Urothelium cell line (cell line): ENCODE results near the gene MYRFL.
A peak's percentile ranks its signal among the peaks of the same experiment; 100 is the strongest.

Source experiments
- DNase-seq: peaks from one replicate; pipeline ENCODE4 v3.0.0; 2011; ENCODE audit warnings: low spot score, mixed read lengths
- FAIRE-seq: peaks from 2 replicates; lab custom pipeline; 2011; peaks lifted over from hg19 to GRCh38; lab: Jason Lieb, UNC

The MYRFL gene

GRCh38 chr12:69929125-69929524, 104.1 kb downstream of the MYRFL start:
- peak; percentile 45 for DNase-seq
- FAIRE-seq = no peak

- DNase-seq (no peak), FAIRE-seq (no peak)
Measured at GRCh38 chr12:69929531-69929930, 104.5 kb downstream of the MYRFL start.

- DNase-seq (no peak), FAIRE-seq (no peak)
Measured at GRCh38 chr12:69931569-69931968, 106.5 kb downstream of the MYRFL start.

GRCh38 chr12:69932154-69932553, 107.1 kb downstream of the MYRFL start:
- no peak for FAIRE-seq

GRCh38 chr12:69932676-69933552, 107.9 kb downstream of the MYRFL start:
- FAIRE-seq (no peak), DNase-seq (no peak)

More at GRCh38 chr12:69932154-69932553, 107.1 kb downstream of the MYRFL start:
- no peak for DNase-seq

- FAIRE-seq (no peak), DNase-seq (no peak)
Measured at GRCh38 chr12:69934011-69934410, 109.0 kb downstream of the MYRFL start.

- no peak for DNase-seq
- no peak for FAIRE-seq
Measured at GRCh38 chr12:69935651-69936100, 110.6 kb downstream of the MYRFL start.

- FAIRE-seq = no peak
- no peak for DNase-seq
Measured at GRCh38 chr12:69936214-69936731, 111.2 kb downstream of the MYRFL start.

- DNase-seq (no peak), FAIRE-seq (no peak)
Measured at GRCh38 chr12:69936766-69937165, 111.7 kb downstream of the MYRFL start.

GRCh38 chr12:69947123-69947522, 122.1 kb downstream of the MYRFL start:
- FAIRE-seq (no peak), DNase-seq (no peak)

- DNase-seq = no peak
- no peak for FAIRE-seq
Measured at GRCh38 chr12:69947897-69948296, 122.9 kb downstream of the MYRFL start.

GRCh38 chr12:69948851-69949250, 123.8 kb downstream of the MYRFL start:
- FAIRE-seq = no peak

GRCh38 chr12:69949311-69950002, 124.4 kb downstream of the MYRFL start:
- FAIRE-seq (no peak), DNase-seq (no peak)

More at GRCh38 chr12:69948851-69949250, 123.8 kb downstream of the MYRFL start:
- no peak for DNase-seq

GRCh38 chr12:69951108-69951507, 126.1 kb downstream of the MYRFL start:
- FAIRE-seq = no peak
- DNase-seq = no peak

GRCh38 chr12:69952890-69953289, 127.9 kb downstream of the MYRFL start:
- FAIRE-seq = no peak
- no peak for DNase-seq

- FAIRE-seq (no peak), DNase-seq (no peak)
Measured at GRCh38 chr12:69961246-69961645, 136.2 kb downstream of the MYRFL start.

- DNase-seq = peak; percentile 73
- no peak for FAIRE-seq
Measured at GRCh38 chr12:69966409-69966808, 141.4 kb downstream of the MYRFL start.

- DNase-seq (peak; percentile 49), FAIRE-seq (no peak)
Measured at GRCh38 chr12:69966839-69967238, 141.8 kb downstream of the MYRFL start.

- no peak for DNase-seq
- FAIRE-seq = no peak
Measured at GRCh38 chr12:69969011-69969410, 144.0 kb downstream of the MYRFL start.

GRCh38 chr12:69972136-69972535, 147.1 kb downstream of the MYRFL start:
- FAIRE-seq = no peak
- no peak for DNase-seq

GRCh38 chr12:69978020-69978419, 153.0 kb downstream of the MYRFL start:
- DNase-seq (no peak), FAIRE-seq (no peak)
